Esophagus squamous epithelium (tissue), 4 donors: ENCODE results near the gene ZIC2.

ENCODE experiments used
- POLR2A ChIP-seq, 4 donors: fragments of 450-650 bp; IDR thresholded peaks; one replicate each; pipeline ENCODE4 v1.6.1; 2017; ENCODE audit warnings: antibody characterized with exemption in 4 of 4, mild to moderate bottlenecking in 4 of 4, moderate library complexity in 3 of 4
- TF ChIP-seq, protein P1 (sequence below), 6 experiments: fragments of 450-650 bp in 4 of 6; fragments of 200-600 bp in 2 of 6; sonication (generic) in 2 of 6; IDR thresholded peaks; one replicate each; pipeline ENCODE4 v1.5.1; 2016 to 2019; ENCODE audit warnings: antibody characterized with exemption in 6 of 6, mild to moderate bottlenecking in 4 of 6, moderate library complexity in 4 of 6

DNA sequence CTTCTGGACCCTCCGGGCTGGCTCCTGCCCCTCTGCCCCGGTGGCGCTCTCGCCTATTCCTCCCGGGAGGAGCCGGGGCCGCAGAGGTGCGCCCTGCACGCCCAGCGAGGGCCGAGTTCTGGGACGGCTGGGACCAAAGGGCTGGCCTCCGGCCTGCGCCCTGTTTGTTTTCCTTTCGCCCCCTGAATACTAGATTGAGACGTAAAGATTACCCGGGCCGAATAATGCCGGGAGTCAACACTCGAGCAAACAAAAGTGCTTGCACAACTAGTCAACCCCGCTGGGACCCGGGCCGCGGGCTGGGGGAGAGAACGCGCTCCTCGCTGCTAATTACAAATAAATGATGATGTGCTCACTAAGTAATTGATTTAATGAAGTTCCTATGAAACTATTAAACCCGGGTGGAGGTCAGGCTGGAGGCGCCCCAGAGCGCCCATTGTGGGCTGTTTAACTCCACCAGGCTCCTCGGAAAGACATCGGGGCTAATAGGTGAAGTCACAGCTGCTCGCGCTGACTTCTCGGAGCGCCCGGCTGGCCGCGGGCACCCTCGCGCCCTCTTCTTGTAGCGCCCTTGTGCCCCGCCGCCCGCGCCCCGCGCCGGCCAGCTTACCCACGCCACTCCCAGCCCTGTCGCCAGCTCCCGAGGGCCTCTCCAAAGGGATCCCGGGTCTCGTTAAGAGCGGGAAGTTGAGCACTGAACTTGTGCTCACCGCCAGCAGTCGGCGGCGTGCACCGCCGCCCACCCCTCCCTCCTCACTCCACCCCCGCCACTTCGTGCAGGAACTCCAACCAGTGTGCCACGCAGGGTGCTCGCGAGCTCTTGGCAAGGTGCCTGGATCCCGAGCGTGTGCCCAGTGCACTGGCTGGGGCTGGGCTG, 24.9 kb upstream of the ZIC2 start:
- TF ChIP-seq, protein P1, sequence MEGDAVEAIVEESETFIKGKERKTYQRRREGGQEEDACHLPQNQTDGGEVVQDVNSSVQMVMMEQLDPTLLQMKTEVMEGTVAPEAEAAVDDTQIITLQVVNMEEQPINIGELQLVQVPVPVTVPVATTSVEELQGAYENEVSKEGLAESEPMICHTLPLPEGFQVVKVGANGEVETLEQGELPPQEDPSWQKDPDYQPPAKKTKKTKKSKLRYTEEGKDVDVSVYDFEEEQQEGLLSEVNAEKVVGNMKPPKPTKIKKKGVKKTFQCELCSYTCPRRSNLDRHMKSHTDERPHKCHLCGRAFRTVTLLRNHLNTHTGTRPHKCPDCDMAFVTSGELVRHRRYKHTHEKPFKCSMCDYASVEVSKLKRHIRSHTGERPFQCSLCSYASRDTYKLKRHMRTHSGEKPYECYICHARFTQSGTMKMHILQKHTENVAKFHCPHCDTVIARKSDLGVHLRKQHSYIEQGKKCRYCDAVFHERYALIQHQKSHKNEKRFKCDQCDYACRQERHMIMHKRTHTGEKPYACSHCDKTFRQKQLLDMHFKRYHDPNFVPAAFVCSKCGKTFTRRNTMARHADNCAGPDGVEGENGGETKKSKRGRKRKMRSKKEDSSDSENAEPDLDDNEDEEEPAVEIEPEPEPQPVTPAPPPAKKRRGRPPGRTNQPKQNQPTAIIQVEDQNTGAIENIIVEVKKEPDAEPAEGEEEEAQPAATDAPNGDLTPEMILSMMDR (IDR thresholded peaks at IDR 0.05): no peak
- no peak for TF ChIP-seq POLR2A (IDR thresholded peaks at IDR 0.05)
